Retinal pigment epithelial cell (primary cell): ENCODE results near the gene RASA2.

ENCODE experiments used
- DNase-seq: peaks from one replicate; pipeline ENCODE4 v3.0.0-alpha.2; 2010; ENCODE audit warnings: low read depth
- H3K4me3 ChIP-seq: 2 replicates; pipeline ENCODE4 v1.5.1; 2011; ENCODE audit warnings: mild to moderate bottlenecking, low read length, control low read depth, moderate library complexity
- TF ChIP-seq, protein P1 (sequence below): conservative IDR thresholded peaks from 2 replicates; pipeline ENCODE4 v1.5.1; 2011; ENCODE audit warnings: low read depth, low read length, control low read depth, inconsistent platforms

RASA2 gene

GRCh38 chr3:141444586-141445285 lies 42.1 kb upstream of the RASA2 start:
- no peak for DNase-seq
- TF ChIP-seq, protein P1, sequence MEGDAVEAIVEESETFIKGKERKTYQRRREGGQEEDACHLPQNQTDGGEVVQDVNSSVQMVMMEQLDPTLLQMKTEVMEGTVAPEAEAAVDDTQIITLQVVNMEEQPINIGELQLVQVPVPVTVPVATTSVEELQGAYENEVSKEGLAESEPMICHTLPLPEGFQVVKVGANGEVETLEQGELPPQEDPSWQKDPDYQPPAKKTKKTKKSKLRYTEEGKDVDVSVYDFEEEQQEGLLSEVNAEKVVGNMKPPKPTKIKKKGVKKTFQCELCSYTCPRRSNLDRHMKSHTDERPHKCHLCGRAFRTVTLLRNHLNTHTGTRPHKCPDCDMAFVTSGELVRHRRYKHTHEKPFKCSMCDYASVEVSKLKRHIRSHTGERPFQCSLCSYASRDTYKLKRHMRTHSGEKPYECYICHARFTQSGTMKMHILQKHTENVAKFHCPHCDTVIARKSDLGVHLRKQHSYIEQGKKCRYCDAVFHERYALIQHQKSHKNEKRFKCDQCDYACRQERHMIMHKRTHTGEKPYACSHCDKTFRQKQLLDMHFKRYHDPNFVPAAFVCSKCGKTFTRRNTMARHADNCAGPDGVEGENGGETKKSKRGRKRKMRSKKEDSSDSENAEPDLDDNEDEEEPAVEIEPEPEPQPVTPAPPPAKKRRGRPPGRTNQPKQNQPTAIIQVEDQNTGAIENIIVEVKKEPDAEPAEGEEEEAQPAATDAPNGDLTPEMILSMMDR = no peak
- no peak overlapping the region for H3K4me3 ChIP-seq

GRCh38 chr3:141445990-141446389 lies 40.8 kb upstream of the RASA2 start:
- no peak for DNase-seq
- TF ChIP-seq, protein P1 = no peak
- H3K4me3 ChIP-seq = no peak overlapping the region

DNA sequence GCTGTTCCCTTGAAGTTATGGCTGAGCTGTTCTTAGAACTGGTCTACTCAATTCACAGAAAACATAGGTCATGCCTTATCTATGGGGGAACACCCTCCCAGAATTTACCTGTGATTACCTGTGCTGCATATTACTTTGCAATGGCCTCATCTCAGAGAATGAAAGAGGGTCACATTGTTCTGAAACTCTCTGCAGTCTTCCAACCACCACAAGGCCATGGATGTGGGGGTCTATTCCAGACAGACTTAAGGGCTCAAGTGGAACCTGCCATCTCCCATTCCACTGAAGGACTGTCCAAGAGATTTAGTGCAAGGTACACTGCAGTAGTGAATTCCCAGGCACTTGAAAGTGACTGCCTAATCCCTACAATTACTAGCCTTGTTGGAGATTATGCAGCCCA lies 40.1 kb upstream of the RASA2 start:
- TF ChIP-seq, protein P1 = no peak
- DNase-seq = no peak

DNA sequence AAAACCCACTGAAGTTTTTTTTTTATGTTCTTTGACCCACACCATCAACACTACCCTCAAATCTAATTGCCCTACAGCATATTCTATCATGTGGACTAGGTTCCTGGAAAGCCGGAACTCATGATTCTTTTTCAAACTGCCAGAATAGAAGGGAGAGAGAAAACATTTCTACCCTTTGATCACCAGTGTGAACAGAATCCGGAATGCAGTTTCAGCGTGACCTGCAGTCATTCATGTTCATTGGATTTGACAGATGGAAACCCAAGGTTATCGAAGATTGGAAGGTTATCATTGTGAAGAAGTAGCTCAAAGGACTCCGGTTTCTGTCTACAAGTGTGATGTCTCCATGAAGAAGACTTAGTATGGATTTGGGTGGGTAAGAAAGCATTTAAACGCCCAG lies 39.4 kb upstream of the RASA2 start:
- TF ChIP-seq, protein P1 = no peak
- no peak for DNase-seq
- H3K4me3 ChIP-seq = no peak overlapping the region

More for the DNA sequence above, 40.1 kb upstream of the RASA2 start:
- H3K4me3 ChIP-seq = no peak overlapping the region

DNA sequence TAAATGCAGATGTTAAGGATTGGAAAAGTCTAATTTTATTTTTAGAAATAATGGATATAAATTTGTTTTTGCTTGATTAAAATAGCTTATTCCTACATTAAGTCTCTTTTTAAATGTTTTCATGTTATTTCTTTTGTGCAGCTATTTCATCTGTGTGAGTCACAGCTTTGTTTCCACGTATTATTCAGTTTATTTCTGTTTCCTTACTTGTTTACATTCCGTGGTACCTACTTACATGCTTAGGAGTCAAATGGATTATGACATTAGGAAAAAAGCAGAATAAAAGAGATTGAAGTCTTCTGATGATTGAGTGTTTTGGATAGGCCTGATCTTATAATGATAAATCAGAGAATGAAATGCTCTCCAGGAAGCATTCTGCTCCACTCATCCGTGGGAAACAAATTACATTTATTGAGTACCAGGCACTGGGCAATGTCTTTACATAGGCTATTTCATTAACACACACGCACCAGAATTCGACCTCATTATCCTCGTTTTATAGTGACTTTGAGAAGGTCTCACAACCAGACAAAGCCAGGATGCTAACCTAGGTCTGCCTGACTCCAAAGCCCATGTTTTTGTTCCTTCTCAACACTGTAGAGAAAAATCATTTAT lies 38.1 kb upstream of the RASA2 start:
- TF ChIP-seq, protein P1 = no peak
- DNase-seq = no peak
- H3K4me3 ChIP-seq = no peak overlapping the region

DNA sequence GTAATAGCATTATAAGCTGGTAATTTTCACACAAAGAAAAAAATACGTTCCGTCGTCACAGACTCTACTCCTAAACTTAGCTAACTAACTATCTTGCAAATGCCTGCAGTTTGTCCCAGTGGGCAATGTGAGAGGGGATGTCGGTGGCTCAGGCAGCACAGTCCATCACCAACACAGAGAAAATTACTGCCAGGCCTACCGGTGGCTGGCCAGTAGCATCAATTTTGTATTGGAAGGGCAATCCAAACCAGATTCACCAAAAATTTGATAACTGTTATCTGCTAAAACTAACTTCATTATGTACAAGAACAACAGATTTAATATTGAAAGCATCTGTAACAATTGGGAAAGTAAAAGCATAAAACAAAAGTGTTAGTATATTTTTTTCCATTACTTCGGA lies 37.4 kb upstream of the RASA2 start:
- DNase-seq = no peak
- no peak overlapping the region for H3K4me3 ChIP-seq
- TF ChIP-seq, protein P1 = no peak
